Measurements from ENCODE around the gene PAPPA2. TPM values are rescaled to one million over a fixed set of nuclear protein-coding genes. Genes with fewer than 3 reads are reported as not detected.

Gene PAPPA2
- total and polyA plus RNA-seq, 7 donors: under 0.01 to 3.9 (median 1.2) TPM; not detected in 1

GRCh38 chr1:176775378-176775777, 312.4 kb downstream of the PAPPA2 start:
- Histone ChIP-seq H3K4me3 (no peak overlapping the region), H3K36me3 (no peaks in the 10 kb centered on the region), H3K4me1 (peaks cover 0 to 12% (median 3%) of the 10 kb centered on the region in 4 donors), H3K27ac (no peak overlapping the region), H3K9me3 (no peaks in the 10 kb centered on the region), H3K27me3 (no peaks in the 10 kb centered on the region)
- no peak for DNase-seq
- intact Hi-C loops (cut with DNase I): no loop called here
- WGBS, 2 donors: 63 to 74% methylated on average over 3 of the region's 3 CpGs
- TF ChIP-seq, protein P1, sequence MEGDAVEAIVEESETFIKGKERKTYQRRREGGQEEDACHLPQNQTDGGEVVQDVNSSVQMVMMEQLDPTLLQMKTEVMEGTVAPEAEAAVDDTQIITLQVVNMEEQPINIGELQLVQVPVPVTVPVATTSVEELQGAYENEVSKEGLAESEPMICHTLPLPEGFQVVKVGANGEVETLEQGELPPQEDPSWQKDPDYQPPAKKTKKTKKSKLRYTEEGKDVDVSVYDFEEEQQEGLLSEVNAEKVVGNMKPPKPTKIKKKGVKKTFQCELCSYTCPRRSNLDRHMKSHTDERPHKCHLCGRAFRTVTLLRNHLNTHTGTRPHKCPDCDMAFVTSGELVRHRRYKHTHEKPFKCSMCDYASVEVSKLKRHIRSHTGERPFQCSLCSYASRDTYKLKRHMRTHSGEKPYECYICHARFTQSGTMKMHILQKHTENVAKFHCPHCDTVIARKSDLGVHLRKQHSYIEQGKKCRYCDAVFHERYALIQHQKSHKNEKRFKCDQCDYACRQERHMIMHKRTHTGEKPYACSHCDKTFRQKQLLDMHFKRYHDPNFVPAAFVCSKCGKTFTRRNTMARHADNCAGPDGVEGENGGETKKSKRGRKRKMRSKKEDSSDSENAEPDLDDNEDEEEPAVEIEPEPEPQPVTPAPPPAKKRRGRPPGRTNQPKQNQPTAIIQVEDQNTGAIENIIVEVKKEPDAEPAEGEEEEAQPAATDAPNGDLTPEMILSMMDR (IDR thresholded peaks at IDR 0.05): no peak
- TF ChIP-seq EP300 (IDR thresholded peaks at IDR 0.05): no peak
- no peak for TF ChIP-seq POLR2A (IDR thresholded peaks at IDR 0.05)
- no peak for TF ChIP-seq POLR2AphosphoS5 (IDR thresholded peaks at IDR 0.05)

- no peak for TF ChIP-seq POLR2A (IDR thresholded peaks at IDR 0.05)
- 47 to 55% methylated on average over 3 of the region's 3 CpGs for WGBS, 2 donors
- Histone ChIP-seq H3K27me3 (no peaks in the 10 kb centered on the region), H3K27ac (no peak overlapping the region), H3K4me3 (no peak overlapping the region), H3K36me3 (no peaks in the 10 kb centered on the region), H3K4me1 (peaks cover 0 to 12% (median 3%) of the 10 kb centered on the region in 4 donors), H3K9me3 (no peaks in the 10 kb centered on the region)
- intact Hi-C loops (cut with DNase I): no loop called here
- no peak for DNase-seq
Observed at GRCh38 chr1:176775996-176776395, 313.0 kb downstream of the PAPPA2 start.

DNA sequence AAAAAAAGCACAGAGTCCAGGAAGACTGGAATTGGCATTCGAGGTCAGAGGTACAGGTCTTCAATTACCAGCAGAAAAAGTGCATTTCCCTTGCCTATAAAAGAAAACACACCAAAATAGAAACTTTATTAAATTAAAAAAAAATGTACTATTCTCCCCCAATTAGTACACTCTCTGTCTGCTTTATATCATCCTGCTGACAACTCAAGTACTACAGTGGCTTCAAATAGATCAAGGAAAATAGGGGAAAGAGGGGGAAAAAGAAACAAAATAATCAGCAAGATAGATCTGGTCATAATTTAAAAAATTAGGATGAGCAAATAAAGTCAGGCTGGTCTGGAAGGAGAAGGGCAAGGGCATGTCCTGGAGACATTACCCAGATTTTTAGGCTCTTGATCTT, 315.1 kb downstream of the PAPPA2 start:
- no peak for TF ChIP-seq POLR2AphosphoS5 (IDR thresholded peaks at IDR 0.05)
- TF ChIP-seq, protein P1 (IDR thresholded peaks at IDR 0.05): no peak
- no peak for TF ChIP-seq EP300 (IDR thresholded peaks at IDR 0.05)
- no peak for TF ChIP-seq POLR2A (IDR thresholded peaks at IDR 0.05)
- Histone ChIP-seq H3K36me3 (no peaks in the 10 kb centered on the region), H3K4me3 (no peak overlapping the region), H3K4me1 (peaks cover 0 to 10% (median under 1%) of the 10 kb centered on the region in 4 donors), H3K9me3 (no peaks in the 10 kb centered on the region), H3K27me3 (no peaks in the 10 kb centered on the region), H3K27ac (no peak overlapping the region)
- 18 to 43% methylated on average over 1 of the region's 1 CpG for WGBS, 2 donors
- DNase-seq: no peak
- intact Hi-C loops (cut with DNase I): no loop called here

- 40 to 49% methylated on average over 1 of the region's 1 CpG for WGBS, 2 donors
- no peaks in the 10 kb centered on the region for H3K9me3 ChIP-seq
- no peaks in the 10 kb centered on the region for H3K36me3 ChIP-seq
- H3K4me1 ChIP-seq: peaks cover 0 to 4% (median 0%) of the 10 kb centered on the region in 4 donors
- TF ChIP-seq, protein P1 (IDR thresholded peaks at IDR 0.05): no peak
- TF ChIP-seq EP300 (IDR thresholded peaks at IDR 0.05) (no peak), POLR2AphosphoS5 (IDR thresholded peaks at IDR 0.05) (no peak), POLR2A (IDR thresholded peaks at IDR 0.05) (no peak)
- no peak for DNase-seq
- H3K27ac ChIP-seq: no peak overlapping the region
- intact Hi-C loops (cut with DNase I): no loop called here
- no peaks in the 10 kb centered on the region for H3K27me3 ChIP-seq
- no peak overlapping the region for H3K4me3 ChIP-seq
Observed at GRCh38 chr1:176779992-176780328, 317.0 kb downstream of the PAPPA2 start.

DNA sequence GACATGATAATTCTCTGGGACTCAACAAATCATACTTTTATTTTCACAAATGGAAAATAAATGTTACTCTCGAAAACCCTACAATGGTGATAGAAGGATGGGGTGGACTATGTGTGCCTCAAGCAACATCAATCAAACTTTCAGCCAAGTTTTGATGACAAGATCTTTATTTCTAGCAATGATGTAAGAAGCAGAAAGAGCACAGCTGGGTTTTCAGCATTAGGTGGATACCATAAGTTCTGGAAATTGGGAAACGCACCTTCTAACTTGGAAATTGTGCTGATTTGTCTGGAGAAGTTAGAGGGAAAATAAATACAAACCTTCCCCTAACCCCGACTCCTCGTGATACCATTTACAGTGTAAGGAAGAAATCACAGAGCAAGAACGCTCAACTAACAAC, 320.3 kb downstream of the PAPPA2 start:
- H3K27ac ChIP-seq: no peak overlapping the region
- H3K4me1 ChIP-seq: peaks cover 0 to 20% (median 5%) of the 10 kb centered on the region in 4 donors
- 79 to 89% methylated on average over 5 of the region's 5 CpGs for WGBS, 2 donors
- no peaks in the 10 kb centered on the region for H3K9me3 ChIP-seq
- DNase-seq: no peak
- TF ChIP-seq EP300 (IDR thresholded peaks at IDR 0.05) (no peak), POLR2A (IDR thresholded peaks at IDR 0.05) (no peak), POLR2AphosphoS5 (IDR thresholded peaks at IDR 0.05) (no peak)
- TF ChIP-seq, protein P1 (IDR thresholded peaks at IDR 0.05): no peak
- no peak overlapping the region for H3K4me3 ChIP-seq
- intact Hi-C loops (cut with DNase I): no loop called here
- no peaks in the 10 kb centered on the region for H3K36me3 ChIP-seq
- no peaks in the 10 kb centered on the region for H3K27me3 ChIP-seq

Measured in sigmoid colon (tissue), 7 donors.